Pons (tissue), 1 donor: ENCODE results near the gene FGD4.
"Not testable (repeated sequence)": the region's sequence is repeated elsewhere in the genome, so short reads cannot be mapped to it uniquely, and the experiment has no call there.

ENCODE experiments used
- DNase-seq: peaks from one replicate; pipeline ENCODE4 v3.0.0-alpha.2; 2016; ENCODE audit warnings: low spot score

FGD4 gene

GRCh38 chr12:32561931-32562341 lies 162.6 kb downstream of the FGD4 start:
- peak; percentile 74 for DNase-seq

- DNase-seq, result not testable (repeated sequence)
Observed at GRCh38 chr12:32562413-32562812, 163.1 kb downstream of the FGD4 start.

- DNase-seq, result peak; percentile 45
Observed at GRCh38 chr12:32566663-32567295, 167.4 kb downstream of the FGD4 start.

GRCh38 chr12:32567296-32567674 lies 167.9 kb downstream of the FGD4 start:
- DNase-seq, result peak; percentile 82

- peak; percentile 89 for DNase-seq
Observed at GRCh38 chr12:32568228-32568627, 168.9 kb downstream of the FGD4 start.

- no peak for DNase-seq
Observed at GRCh38 chr12:32569259-32569658, 169.9 kb downstream of the FGD4 start.

GRCh38 chr12:32574585-32574984 lies 175.2 kb downstream of the FGD4 start:
- no peak for DNase-seq

- no peak for DNase-seq
Observed at GRCh38 chr12:32577328-32577727, 178.0 kb downstream of the FGD4 start.

GRCh38 chr12:32583534-32583933 lies 184.2 kb downstream of the FGD4 start:
- no peak for DNase-seq

GRCh38 chr12:32585680-32586079 lies 186.3 kb downstream of the FGD4 start:
- DNase-seq, result no peak

- DNase-seq, result no peak
Observed at GRCh38 chr12:32586390-32586789, 187.0 kb downstream of the FGD4 start.

GRCh38 chr12:32587581-32588495 lies 188.5 kb downstream of the FGD4 start:
- no peak for DNase-seq

GRCh38 chr12:32588604-32589003 lies 189.2 kb downstream of the FGD4 start:
- DNase-seq, result no peak

GRCh38 chr12:32589165-32589865 lies 190.0 kb downstream of the FGD4 start:
- DNase-seq, result peak; percentile 15

- DNase-seq, result no peak
Observed at GRCh38 chr12:32595251-32595650, 195.9 kb downstream of the FGD4 start.

- no peak for DNase-seq
Observed at GRCh38 chr12:32596030-32596429, 196.7 kb downstream of the FGD4 start.

GRCh38 chr12:32598688-32599087 lies 199.3 kb downstream of the FGD4 start:
- DNase-seq, result no peak

GRCh38 chr12:32600681-32601080 lies 201.3 kb downstream of the FGD4 start:
- no peak for DNase-seq

- DNase-seq, result no peak
Observed at GRCh38 chr12:32603071-32603470, 203.7 kb downstream of the FGD4 start.

GRCh38 chr12:32603858-32604257 lies 204.5 kb downstream of the FGD4 start:
- no peak for DNase-seq

- no peak for DNase-seq
Observed at GRCh38 chr12:32604565-32604964, 205.2 kb downstream of the FGD4 start.

- no peak for DNase-seq
Observed at GRCh38 chr12:32605326-32606095, 206.2 kb downstream of the FGD4 start.
